OCI-M1 (cell line): ENCODE measurements around the gene PJA2.
"Not testable (repeated sequence)": the region's sequence is repeated elsewhere in the genome, so short reads cannot be mapped to it uniquely, and the experiment has no call there.

Experiments used
- DNase-seq: peaks from one replicate; lab custom pipeline; 2025; lab: John Stamatoyannopoulos, UW

PJA2 gene, protein sequence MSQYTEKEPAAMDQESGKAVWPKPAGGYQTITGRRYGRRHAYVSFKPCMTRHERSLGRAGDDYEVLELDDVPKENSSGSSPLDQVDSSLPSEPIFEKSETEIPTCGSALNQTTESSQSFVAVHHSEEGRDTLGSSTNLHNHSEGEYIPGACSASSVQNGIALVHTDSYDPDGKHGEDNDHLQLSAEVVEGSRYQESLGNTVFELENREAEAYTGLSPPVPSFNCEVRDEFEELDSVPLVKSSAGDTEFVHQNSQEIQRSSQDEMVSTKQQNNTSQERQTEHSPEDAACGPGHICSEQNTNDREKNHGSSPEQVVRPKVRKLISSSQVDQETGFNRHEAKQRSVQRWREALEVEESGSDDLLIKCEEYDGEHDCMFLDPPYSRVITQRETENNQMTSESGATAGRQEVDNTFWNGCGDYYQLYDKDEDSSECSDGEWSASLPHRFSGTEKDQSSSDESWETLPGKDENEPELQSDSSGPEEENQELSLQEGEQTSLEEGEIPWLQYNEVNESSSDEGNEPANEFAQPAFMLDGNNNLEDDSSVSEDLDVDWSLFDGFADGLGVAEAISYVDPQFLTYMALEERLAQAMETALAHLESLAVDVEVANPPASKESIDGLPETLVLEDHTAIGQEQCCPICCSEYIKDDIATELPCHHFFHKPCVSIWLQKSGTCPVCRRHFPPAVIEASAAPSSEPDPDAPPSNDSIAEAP

DNA sequence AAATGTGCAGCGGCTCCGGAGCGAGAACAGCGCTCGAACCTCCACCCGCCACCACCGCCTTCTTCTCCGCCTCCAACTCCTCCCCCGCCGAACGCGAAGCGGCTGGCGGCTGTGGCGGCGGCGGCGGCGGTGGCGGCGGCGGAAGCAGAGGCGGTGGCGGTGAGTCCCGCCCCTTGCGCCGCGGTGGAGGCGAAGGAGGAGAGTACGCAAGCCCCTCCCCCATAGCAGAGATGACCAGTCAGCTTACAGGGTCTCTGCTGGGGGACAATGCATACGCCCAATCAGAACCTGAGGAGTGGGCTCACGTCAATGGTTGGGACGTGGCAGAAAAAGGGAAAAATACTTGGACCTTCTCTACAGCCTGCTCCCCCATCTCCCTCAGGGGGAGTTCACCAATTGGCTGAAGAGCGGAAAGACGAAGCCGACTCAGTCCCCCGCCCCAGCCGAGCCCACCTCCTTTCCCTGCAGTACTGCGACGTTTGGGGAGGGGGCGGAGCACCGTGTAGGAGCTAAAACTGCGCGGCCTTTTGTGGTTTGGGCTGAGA lies at the start of gene PJA2:
PJA2 (minus strand) TSS at position 131 of the 545 bp plus-strand sequence. CDS start 26,541 bp downstream, outside the sequence.
- DNase-seq: peak; percentile 99

DNA sequence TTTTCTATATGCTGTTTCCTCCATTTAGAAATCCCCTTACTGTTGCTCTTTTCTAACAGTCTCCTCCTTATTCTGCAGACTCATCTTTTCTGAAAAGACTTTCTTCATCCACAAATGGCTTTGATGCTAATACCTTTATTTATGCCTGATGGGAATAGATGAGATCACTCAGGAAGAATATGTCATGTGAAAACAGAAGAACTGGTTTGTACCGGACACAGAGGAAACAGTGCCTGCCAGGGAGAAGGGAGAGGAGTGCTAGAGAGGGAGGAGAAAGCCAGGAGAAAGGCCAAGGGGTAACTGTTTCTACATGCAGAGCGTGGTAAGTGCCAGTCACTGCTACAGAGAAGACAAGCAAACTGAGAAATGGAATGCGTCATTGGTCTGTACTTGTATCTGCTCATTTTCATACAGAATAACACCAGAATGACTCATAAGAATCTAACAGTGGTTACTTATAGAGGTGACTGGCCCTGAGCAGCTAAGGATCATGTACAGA lies 45.9 kb upstream of the PJA2 start:
- peak; percentile 51 for DNase-seq

DNA sequence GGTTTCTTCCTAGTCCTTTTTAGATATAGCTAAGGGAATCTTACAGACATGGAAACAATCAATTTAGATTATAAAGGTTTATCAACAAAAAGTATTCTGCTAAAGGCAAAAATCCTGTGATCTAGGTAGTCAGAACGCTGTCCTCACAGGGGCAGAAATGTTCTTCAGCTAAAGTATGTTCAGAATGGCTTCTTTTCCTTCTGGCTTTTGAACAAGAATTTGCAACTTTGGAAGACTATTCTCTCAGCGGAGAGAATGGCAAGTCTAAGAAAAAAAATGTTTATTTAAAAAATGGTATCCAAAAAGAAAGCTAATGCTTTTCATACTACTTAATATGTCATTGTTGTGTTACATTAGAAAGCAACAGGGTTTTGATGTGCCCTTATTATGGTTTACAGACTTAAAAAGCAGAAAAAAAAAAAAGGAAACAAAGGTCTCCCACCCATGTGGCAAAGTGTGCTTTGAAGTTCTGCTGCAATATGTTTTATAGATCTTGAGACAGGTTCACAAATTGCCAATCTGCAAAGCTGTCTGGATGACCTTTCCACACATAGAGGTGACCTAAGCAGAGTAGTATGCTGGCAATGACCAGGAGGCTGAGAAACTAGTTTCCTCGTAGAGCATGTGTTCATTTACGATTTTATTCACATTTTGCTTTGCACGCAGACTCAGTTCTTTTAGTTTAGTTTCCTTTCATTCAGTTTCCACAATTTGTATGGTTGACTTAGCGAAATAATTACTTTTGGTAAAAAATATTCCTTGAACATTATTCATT lies 45.1 kb upstream of the PJA2 start:
- DNase-seq: no peak

DNA sequence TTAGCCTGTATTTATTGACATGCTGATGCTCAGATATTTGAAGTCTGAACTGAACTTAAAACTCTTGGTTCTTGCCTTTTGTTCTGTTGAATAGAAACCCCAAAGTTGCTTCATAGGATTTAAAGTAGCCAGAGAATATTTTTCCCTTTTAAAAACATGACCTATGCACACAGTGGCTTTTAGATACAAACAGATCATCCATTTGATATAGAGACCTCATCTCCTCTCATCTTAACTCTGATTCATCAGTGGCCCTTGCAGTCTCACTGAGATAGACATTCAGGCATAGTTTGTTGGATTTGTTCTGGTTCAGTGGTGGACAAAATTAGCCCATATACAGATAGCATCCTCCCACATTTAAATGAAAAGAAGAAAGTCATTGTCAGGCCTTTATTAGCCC lies 43.5 kb upstream of the PJA2 start:
- DNase-seq: no peak

DNA sequence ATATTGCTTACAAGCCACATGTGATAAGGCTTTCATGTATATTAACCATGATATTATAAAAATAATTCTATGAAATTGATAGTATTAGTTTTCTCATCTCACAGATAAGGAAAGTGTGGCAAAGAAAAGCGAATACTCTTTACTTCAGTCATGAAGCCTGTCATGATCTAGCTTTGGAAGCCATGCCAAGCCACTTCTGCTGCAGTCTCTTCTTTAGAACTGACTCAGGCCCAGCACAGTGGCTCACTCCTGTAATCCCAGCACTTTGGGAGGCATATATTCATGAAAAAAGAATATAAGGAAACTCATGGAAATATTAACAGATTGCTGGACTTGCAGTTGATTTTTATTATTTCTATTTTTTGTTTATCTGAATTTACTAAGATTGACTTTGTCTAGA lies 42.9 kb upstream of the PJA2 start:
- DNase-seq: no peak

DNA sequence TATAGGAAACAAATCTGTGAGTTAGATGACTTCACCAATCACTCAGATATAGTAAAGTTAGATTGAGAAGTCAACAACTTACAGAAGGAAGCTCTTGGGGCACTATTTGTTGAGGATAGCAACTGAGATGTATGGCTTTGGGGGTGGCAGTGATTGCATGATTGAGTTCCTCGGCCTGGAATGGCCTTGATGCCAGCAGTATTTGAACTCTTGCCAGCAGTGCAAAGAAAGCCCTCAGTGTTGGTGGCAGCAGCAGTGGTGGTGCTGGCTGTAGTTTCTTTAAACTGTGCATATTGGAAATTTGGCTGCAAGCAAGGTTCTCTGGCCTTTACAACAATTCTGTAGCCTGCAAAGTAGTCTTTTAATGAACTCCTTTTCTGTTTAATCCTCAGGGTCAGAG lies 41.4 kb upstream of the PJA2 start:
- no peak for DNase-seq

DNA sequence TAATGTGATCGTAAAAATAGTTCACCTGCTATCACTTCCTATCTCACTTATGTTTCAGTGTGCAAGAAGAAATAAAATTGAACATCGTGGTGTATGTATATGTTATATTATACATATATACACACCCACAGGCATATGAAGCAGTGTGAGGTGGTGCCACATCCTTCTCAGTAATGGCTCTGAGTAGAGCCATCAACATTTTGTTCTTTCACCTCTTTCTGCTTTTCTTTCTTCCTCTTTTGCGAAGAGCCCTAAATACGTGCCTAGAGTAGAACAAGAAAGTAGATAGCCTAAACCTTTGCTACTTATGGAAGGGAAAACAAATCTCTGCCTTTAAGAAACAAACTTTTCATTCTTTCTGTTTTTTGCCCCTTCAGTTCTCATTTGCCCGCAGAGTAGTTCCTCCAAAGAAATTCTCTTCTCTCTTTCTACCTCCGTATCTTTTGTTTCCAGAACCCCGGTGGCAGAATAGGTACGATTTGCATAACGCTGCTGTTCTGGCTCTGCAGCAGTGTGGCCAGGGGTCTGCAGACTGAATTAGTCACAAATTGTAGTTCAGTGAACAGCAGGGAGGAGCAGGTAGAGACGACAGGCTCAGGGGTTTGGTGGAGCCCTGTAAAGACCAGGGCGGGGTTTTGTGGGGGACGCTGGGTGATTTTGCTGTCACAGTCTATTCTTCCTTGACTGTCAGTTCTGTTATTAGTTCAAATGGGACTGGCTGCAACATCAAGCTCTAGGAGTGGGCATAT lies 40.5 kb upstream of the PJA2 start:
- no peak for DNase-seq

DNA sequence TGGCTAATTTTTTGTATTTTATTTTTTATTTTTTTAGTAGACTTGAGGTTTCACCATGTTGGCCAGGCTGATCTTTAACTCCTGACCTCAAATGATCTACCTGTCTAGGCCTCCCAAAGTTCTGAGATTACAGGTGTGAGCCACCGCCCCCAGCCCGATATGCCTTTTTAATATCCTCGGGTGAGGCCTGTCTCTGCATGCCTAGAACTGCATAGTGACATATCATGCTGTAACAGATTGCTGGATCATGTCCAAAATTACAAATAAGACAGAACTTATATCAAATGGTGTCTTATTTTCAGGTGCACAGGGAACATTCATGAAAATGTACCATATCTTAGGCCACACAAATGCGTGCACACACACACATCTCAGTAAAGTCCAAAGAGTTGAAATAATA lies 39.1 kb upstream of the PJA2 start:
- no peak for DNase-seq

DNA sequence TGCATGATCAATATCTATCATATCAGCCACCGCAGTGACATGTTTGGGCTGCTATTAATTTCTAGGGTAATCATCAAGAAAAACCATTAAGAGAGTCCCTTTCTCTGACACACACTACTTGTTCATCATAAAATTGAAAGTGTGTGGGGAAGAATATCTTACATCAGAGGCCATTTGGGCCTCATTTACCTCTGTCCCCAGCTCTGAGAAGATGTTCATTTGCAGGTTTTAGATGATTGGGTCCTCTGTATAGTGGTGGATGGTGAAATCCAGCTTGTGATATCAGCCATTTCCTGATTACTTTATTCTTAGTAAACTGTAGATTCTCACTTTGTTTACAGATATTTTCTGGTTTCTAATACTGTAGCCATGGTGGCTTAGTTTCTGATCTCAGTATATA lies 29.8 kb upstream of the PJA2 start:
- DNase-seq: no peak

DNA sequence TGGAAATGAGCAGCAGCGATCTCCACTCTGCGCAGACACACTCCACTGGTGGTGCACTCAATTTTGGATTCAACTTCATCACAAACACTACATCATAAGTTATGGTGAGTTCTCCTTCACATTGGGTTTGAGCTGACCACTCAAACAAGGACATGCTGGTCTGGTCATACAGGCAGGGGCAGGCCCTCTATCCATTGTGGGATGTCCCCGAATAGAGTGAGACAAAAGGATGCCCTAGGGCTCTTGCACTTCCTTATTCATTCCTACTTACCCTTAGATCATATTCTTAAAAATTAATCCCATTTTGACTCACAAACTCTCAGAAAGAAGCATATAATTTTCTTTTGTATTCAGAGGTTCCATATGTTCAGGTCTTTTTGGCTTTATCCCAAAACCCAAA lies 16.3 kb upstream of the PJA2 start:
- DNase-seq: no peak

DNA sequence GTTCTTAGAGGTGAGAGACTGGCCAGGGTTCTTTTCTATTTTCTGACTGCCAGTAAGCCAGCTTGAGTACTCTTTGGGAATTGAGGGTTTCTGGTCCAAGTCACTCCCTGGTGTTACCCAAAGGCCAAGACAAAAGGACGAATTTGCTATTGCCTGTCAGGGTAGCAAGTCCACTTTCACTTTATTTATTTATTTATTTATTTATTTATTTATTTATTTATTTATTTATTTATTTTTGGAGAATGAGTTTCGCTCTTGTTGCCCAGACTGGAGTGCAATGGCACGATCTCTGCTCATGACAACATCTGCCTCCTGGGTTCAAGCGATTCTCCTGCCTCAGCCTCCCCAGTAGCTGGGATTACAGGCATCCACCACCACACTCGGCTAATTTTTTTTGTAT lies 15.7 kb upstream of the PJA2 start:
- DNase-seq: not testable (repeated sequence)

DNA sequence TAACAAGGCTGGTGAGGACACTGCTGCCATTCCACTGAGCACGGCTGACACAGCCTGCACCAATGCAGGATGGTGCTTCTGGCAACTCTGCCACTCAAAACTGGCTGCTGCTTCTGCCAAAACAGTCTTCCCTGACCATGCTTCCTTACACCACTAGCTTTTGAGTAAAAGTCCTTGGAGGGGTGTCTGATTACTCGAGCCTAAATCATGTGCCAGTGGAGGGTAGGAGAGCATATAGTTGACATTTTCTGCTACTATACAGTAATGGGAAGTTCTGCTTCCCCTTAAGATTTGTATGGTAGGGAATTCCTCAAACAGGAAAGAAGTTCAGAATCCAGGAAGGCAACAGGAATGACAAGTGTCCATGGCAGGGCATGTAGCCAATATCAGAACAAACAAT lies 12.2 kb upstream of the PJA2 start:
- DNase-seq: no peak

DNA sequence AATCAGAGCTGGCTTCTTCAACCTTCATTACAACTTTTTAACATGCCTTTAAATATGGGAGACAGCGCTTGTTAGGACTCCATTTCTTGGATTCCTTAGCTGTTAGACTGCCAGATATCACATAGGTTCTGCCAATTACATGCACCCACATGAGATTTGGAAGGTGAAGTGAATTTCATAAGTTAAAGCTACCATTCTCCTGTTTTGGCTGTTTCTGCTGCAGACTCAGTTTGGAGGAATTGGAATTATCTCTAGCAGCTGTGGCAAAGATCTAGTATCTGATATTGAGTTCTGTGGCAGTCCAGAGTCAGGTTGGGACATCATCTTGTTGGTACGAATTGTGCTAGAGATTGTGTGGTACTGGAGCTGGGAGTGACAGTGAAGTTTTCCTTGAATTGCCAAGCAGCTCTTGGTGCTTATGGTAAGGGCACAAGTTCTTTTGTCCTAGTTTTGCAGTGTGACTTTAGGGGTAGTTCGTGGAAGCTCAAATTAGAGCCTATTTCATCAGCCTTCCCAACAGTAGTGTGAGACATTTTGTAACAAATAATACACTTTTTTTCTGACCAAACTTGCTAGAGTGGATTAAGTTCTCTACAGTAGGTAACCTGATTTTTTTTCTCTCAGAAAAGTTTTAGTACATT lies 9.1 kb upstream of the PJA2 start:
- DNase-seq: peak; percentile 58

DNA sequence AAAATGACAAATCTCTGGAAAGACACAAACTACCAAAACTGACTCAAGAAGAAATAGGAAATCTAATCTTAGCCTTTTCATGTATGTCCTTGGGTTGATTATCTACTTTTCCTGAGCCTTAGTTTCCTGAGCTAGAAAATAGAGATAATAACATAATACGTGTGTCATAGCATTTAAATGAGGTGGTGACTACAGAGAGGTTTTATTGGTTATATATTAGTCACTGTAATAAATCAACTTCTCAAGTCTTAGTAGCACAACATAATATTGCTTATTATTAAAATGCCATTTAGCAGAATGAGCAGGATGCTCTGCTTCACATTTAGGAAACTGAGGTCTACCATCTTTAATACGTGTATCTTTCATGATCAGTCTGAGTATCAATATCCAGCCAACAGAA lies 7.1 kb upstream of the PJA2 start:
- no peak for DNase-seq

DNA sequence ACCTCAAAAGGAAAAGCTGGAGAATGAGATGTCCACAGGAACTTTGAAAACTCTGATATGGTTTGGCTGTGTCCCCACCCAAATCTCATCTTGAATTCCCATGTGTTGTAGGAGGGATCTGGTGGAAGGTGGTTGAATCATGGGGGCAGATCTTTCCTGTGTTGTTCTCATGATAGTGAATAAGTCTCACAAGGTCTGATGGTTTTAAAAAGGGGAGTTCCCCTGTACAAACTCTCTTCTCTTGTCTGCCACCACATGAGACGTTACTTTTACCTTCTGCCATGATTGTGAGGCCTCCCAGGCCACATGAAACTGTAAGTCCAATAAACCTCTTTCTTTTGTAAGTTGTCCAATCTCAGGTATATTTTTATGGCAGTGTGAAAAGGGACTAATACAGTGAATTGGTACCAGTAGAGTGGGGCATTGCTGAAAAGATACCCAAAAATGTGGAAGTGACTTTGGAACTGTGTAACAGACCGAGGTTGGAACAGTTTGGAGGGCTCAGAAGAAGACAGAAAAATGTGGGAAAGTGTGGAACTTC lies 4.2 kb upstream of the PJA2 start:
- not testable (repeated sequence) for DNase-seq

DNA sequence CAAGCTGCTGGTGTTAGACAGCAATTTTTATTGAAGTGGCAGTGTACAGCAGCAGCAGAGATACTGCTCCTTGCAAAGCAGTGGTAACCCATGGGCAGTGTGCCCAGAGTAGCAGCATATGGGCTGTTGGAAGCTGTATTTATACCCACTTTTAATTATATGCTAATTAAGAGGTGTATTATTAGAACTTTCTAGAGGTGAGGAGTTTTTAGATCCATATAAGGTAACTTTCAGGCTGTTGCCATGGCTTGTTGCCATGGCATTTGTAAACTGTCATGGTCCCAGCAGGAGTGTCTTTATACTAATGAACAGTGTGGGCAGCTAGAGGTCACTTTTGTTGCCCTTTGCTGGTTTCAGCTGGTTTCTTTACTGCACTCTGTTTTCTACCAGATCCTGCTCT lies 3.7 kb upstream of the PJA2 start:
- peak; percentile 29 for DNase-seq

DNA sequence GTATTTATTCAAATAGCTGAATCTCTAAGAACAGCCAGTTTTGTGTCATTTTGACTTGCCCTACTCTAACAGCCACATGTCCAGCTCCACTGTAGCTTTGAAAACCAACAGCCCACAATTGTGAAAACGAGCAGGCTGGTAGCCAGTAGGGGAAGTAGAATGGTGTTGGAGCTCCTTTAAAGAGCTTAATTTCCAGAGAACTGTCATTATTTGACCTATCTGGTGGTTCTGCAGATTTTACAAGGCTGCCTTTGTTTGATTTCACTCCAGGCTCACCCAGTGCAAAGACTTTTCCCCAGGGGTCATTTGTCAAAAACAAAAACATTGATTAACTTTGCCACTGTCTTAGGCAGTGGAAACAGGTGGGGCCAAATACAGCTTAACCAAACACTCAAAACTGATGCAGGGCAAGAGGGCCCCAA lies 3.2 kb upstream of the PJA2 start:
- DNase-seq: peak; percentile 25

DNA sequence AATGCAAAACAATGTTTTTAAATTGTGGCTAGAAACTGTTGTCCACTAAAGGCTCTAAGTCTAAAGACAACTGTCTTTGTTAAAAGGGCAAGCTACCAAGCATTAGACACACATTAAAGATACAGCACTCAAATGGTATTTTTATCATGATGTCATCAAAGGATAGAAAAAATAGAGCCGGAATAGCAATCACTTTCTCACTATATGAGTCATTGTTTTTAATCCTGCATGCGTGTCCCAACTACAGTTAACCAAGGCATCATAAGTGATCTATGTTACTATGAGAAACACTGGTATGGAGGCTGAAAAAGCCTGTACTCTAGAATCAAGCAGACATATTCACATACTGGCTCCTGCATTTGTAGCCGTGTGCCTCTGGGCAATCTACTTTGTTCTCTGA lies 1.9 kb upstream of the PJA2 start:
- DNase-seq: peak; percentile 75

DNA sequence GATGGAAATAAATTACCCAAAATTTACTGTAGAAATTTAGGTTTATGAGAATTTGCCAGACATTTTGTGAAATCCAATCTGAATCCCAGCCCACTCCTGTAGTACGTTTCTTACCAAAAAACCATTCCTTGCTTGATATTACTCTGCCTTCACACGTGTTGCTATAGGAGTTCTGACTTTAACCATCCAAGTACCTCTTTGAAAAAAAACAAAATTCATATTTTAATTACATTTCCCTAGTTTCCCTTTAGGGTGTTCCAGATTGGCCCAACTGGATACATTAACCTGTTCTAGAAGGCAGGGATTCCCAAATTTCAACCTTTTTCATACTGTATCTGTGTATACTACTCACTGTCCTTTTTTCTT lies 1.4 kb upstream of the PJA2 start:
- no peak for DNase-seq

DNA sequence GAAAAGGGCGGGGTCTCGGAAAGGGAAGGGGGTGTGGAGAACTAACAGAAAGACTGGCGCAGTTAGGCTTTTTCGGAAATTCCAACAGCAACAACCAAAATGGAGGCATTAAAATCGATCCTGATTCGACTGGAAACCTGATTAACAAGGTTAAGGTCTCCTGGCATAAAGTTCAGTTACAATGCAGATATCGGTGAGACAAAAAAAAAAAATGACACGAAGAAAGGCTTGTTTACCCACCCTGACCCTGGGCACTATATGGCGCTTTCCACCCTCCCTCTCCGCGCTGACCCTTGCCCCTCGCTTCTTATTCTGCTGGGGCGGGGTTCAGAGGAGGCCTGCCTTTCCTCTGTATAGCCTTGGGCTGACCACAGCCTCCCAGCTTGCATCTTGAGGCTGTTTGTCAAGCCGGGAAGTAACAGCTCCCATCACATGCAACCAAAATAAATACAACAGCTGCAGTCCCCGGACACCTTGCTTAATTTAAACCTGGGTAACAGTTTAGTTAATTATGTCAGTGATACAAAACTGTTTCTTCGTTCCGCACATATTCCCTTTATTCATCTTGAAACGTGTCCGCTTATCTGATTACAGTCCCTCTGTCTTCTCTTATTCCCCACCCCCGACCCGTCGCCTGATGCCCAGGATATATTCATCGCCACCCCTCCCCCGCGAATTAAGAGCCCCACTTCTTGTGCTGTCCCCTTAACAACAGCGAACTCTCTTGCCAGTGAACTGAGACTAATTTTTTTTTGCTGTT lies 795 bp upstream of the PJA2 start:
- peak; percentile 95 for DNase-seq
